DND-41 (cell line): ENCODE results near the gene C1orf35.

ENCODE experiments used
- ATAC-seq: fragments of 200-7000 bp; cut with Tn5 transposase; 3 replicates; pipeline ENCODE4 v1.9.1; 2021; ENCODE audit warnings: low read depth; ENCODE audit not compliant: insufficient read depth
- DNase-seq: peaks from one replicate; pipeline ENCODE4 v3.0.0-alpha.2; 2020
- H2AFZ ChIP-seq: 2 replicates; pipeline ENCODE4 v1.6.0; 2012; ENCODE audit warnings: low read depth, low read length
- H3K27ac ChIP-seq: 2 replicates; pipeline ENCODE4 v1.5.1; 2012; ENCODE audit warnings: low read length, inconsistent platforms
- H3K27me3 ChIP-seq: fragments of 200-600 bp; sonication (generic); 2 replicates; pipeline ENCODE4 v1.6.0; 2012; ENCODE audit warnings: low read length, mild to moderate bottlenecking, inconsistent platforms; ENCODE audit not compliant: insufficient read depth, poor library complexity
- H3K36me3 ChIP-seq: 2 replicates; pipeline ENCODE4 v1.5.1; 2012; ENCODE audit warnings: low read length, inconsistent platforms; ENCODE audit not compliant: insufficient read depth
- H3K4me1 ChIP-seq: 2 replicates; pipeline ENCODE4 v1.5.1; 2012; ENCODE audit warnings: mild to moderate bottlenecking, low read length; ENCODE audit not compliant: insufficient read depth
- H3K4me2 ChIP-seq: 2 replicates; pipeline ENCODE4 v1.6.0; 2012; ENCODE audit warnings: mild to moderate bottlenecking, moderate library complexity, low read length, inconsistent platforms; ENCODE audit not compliant: insufficient read depth
- H3K4me3 ChIP-seq, 2 experiments: fragments of 200-600 bp in 1 of 2; shearing (Covaris generic) in 1 of 2; 2 replicates each; pipeline ENCODE4 v1.5.1; 2012 to 2016; ENCODE audit warnings: inconsistent platforms in 2 of 2, low read length in 2 of 2, mild to moderate bottlenecking in 2 of 2, low read depth in 1 of 2, moderate library complexity in 1 of 2
- H3K79me2 ChIP-seq: 2 replicates; pipeline ENCODE4 v1.6.0; 2012; ENCODE audit warnings: low read length, inconsistent platforms; ENCODE audit not compliant: insufficient read depth
- H3K9ac ChIP-seq: 2 replicates; pipeline ENCODE4 v1.6.0; 2012; ENCODE audit warnings: low read depth, mild to moderate bottlenecking, inconsistent platforms, low read length, moderate library complexity
- H3K9me3 ChIP-seq: 2 replicates; pipeline ENCODE4 v1.5.1; 2012; ENCODE audit warnings: low read length, moderate library complexity, mild to moderate bottlenecking, inconsistent platforms; ENCODE audit not compliant: insufficient read depth, severe bottlenecking
- H4K20me1 ChIP-seq: 2 replicates; pipeline ENCODE4 v1.6.0; 2012; ENCODE audit warnings: low read length; ENCODE audit not compliant: insufficient read depth
- EZH2 ChIP-seq: IDR thresholded peaks from 3 replicates; pipeline ENCODE4 v1.6.1; 2012; ENCODE audit warnings: borderline replicate concordance, low read depth, mild to moderate bottlenecking, moderate library complexity, low read length, inconsistent platforms; ENCODE audit not compliant: severe bottlenecking
- TF ChIP-seq, protein P1 (sequence below): IDR thresholded peaks from 2 replicates; pipeline ENCODE4 v1.5.1; 2012; ENCODE audit warnings: borderline replicate concordance, low read length, moderate library complexity, mild to moderate bottlenecking; ENCODE audit not compliant: poor library complexity, severe bottlenecking; ENCODE audit errors: extremely low read depth

C1orf35 gene

DNA sequence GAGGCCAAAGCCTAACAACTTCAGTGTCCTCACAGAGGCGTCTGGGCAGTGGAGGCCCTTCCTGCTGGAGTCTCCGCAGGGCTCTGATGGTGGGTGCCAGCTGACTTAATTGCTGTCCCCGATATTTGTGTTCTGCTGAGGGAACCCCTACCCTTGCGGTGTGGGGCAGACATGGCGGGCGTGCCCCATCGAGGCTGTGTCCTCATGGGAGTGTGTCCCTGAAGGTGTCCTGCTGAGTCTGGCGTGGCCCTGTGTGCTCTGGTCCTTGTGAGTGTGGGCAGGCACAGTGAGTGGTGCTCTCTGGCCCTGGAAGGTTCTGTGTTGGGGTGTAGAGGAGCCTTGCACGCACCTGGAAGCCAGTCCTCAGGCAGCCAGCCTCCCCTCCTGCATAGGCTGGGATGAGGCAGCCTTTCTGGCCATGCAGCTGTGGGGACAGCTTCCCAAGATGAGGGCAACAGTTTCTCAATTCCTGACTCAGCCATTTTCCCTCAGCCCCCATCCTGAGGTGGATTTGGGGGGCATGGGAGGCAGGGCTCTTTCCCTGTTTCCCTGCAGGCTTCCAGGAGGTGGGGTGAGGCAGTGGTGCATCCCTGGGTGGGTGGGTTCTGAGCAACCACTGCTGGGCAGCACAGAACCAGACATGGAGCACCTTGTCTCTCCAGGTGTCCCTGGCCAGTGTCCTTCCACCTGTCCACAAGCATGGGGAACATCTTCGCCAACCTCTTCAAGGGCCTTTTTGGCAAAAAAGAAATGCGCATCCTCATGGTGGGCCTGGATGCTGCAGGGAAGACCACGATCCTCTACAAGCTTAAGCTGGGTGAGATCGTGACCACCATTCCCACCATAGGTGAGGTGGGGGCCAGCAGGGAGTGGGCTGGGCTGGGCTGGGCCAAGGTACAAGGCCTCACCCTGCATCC is 6.5 kb downstream of the C1orf35 start:
- Histone ChIP-seq H3K36me3 (peaks cover 88% of the 10 kb centered on the region), H3K27me3 (no peaks in the 10 kb centered on the region), H3K27ac (no peak overlapping the region), H3K4me1 (peaks cover 12% of the 10 kb centered on the region), H3K79me2 (peaks cover 88% of the 10 kb centered on the region), H3K9me3 (peaks cover 27% of the 10 kb centered on the region), H3K4me2 (no peak overlapping the region), H4K20me1 (peaks cover 91% of the 10 kb centered on the region), H3K9ac (no peak overlapping the region), H3K4me3 (no peak overlapping the region), H2AFZ (no peak overlapping the region)
- no peak for ATAC-seq
- DNase-seq: peak; percentile 3
- TF ChIP-seq EZH2: no peak
- TF ChIP-seq, protein P1, sequence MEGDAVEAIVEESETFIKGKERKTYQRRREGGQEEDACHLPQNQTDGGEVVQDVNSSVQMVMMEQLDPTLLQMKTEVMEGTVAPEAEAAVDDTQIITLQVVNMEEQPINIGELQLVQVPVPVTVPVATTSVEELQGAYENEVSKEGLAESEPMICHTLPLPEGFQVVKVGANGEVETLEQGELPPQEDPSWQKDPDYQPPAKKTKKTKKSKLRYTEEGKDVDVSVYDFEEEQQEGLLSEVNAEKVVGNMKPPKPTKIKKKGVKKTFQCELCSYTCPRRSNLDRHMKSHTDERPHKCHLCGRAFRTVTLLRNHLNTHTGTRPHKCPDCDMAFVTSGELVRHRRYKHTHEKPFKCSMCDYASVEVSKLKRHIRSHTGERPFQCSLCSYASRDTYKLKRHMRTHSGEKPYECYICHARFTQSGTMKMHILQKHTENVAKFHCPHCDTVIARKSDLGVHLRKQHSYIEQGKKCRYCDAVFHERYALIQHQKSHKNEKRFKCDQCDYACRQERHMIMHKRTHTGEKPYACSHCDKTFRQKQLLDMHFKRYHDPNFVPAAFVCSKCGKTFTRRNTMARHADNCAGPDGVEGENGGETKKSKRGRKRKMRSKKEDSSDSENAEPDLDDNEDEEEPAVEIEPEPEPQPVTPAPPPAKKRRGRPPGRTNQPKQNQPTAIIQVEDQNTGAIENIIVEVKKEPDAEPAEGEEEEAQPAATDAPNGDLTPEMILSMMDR: no peak

DNA sequence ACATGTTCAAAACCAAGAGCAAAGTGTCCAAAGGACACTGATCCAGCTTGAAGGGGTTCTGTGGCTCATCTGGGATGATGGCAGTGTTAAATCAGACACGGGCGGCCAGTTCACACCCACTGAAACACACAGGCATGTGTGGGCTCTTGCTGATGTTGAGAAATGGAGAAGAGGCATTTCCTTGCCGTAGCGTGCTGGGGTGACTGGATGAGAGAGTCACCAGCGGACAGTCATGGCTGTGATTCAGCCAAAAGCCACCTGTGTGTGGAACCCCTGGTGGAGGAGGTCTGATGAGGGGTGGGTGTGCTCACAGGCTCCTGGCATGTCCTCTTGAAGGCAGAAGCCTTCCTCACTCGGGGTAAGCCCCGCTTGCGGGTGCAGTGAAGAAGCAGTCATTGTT is 7.2 kb downstream of the C1orf35 start:
- Histone ChIP-seq H3K79me2 (peaks cover 93% of the 10 kb centered on the region), H3K4me1 (peaks cover 4% of the 10 kb centered on the region), H3K36me3 (peaks cover 92% of the 10 kb centered on the region), H2AFZ (no peak overlapping the region), H3K9ac (no peak overlapping the region), H3K9me3 (peaks cover 30% of the 10 kb centered on the region), H3K4me3 (no peak overlapping the region), H3K4me2 (no peak overlapping the region), H3K27ac (no peak overlapping the region), H4K20me1 (peaks cover 91% of the 10 kb centered on the region), H3K27me3 (no peaks in the 10 kb centered on the region)
- ATAC-seq (no peak), DNase-seq (peak; percentile 1)
- TF ChIP-seq EZH2: no peak
- TF ChIP-seq, protein P1: no peak

DNA sequence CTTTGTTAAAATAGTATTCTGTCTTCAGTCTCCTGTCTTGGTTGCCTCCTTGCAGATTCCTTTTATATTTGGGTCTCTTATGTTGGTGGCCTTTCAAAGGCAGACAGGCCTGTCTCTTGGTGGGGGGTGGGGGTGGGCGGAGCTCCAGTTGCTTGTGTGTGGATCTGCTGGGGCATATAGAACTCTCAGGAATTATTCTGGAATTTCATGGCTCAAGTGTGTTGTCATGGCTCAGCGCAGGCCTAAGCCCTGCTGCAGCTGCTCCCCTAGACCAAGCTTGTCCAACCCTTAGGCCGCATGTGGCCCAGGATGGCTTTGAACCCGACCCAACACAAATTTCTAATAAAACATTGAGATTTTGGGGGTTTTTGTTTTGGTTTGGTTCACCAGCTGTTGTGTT is 8.0 kb downstream of the C1orf35 start:
- Histone ChIP-seq H3K4me2 (no peak overlapping the region), H3K9ac (no peak overlapping the region), H4K20me1 (peaks cover 94% of the 10 kb centered on the region), H2AFZ (no peak overlapping the region), H3K9me3 (peaks cover 30% of the 10 kb centered on the region), H3K27ac (no peak overlapping the region), H3K4me3 (no peak overlapping the region), H3K79me2 (peaks cover 96% of the 10 kb centered on the region), H3K4me1 (peaks cover 3% of the 10 kb centered on the region; the same call in 1 of the 2 replicates), H3K36me3 (peaks cover 96% of the 10 kb centered on the region), H3K27me3 (no peaks in the 10 kb centered on the region)
- TF ChIP-seq, protein P1: no peak
- no peak for TF ChIP-seq EZH2
- ATAC-seq (no peak), DNase-seq (no peak)
